Activated T-helper 2 cell treated with anti-CD3 and anti-CD28 coated beads, Interferon-gamma antibody, Interleukin-2, Interleukin-4, amounts not matched to agents 10 μg/mL and 5 μg/mL and 100 μg/mL, durations not matched to agents 14 hours and 24 hours and 36 hours (primary cell): ENCODE results near the gene ZNF575. TPM values are rescaled to one million over a fixed set of nuclear protein-coding genes. Genes with fewer than 3 reads are reported as not detected.

Experiments
- DNase-seq: peaks from one replicate; pipeline ENCODE4 v3.0.0; 2021; ENCODE audit warnings: low spot score
- H3K27ac Mint-ChIP-seq: one replicate; pipeline ENCODE4 v1.8.0; 2021; ENCODE audit warnings: mixed read lengths
- H3K27me3 Mint-ChIP-seq: one replicate; pipeline ENCODE4 v1.8.0; 2021; ENCODE audit warnings: low read depth, mixed read lengths
- H3K36me3 Mint-ChIP-seq: one replicate; pipeline ENCODE4 v1.8.0; 2021; ENCODE audit warnings: low read depth, mixed read lengths
- H3K4me1 Mint-ChIP-seq: one replicate; pipeline ENCODE4 v1.8.0; 2021; ENCODE audit warnings: low read depth, mixed read lengths
- H3K4me3 Mint-ChIP-seq: one replicate; pipeline ENCODE4 v1.8.0; 2021; ENCODE audit warnings: low read depth, mild to moderate bottlenecking, moderate library complexity, mixed read lengths
- H3K9me3 Mint-ChIP-seq: one replicate; pipeline ENCODE4 v1.8.0; 2021; ENCODE audit warnings: mixed read lengths
- intact Hi-C: fragments of 100-400 bp; cut with micrococcal nuclease; formaldehyde crosslinking; loops from one replicate; pipeline ENCODE4 v1.15.1; 2023
- total RNA-seq: library from RNA; stranded (reverse); gene quantifications from 2 replicates; pipeline ENCODE4 v1.2.3, GENCODE V29; 2022

Gene ZNF575
- total RNA-seq, 1 donor from 2014 or later, result 2.1 TPM

GRCh38 chr19:43553656-43554055 is 20.7 kb downstream of the ZNF575 start:
- Mint-ChIP-seq H3K36me3 (peaks cover 38% of the 10 kb centered on the region), H3K4me1 (peaks cover 5% of the 10 kb centered on the region), H3K4me3 (no peak overlapping the region), H3K27me3 (no peaks in the 10 kb centered on the region), H3K9me3 (no peaks in the 10 kb centered on the region), H3K27ac (no peak overlapping the region)
- intact Hi-C loops, result loop anchor here (2.0 kb wide), 1 partner anchor 41 kb away; no protein-coding TSS in a partner anchor
- no peak for DNase-seq

- Mint-ChIP-seq H3K27ac (no peak overlapping the region), H3K4me1 (peaks cover 5% of the 10 kb centered on the region), H3K36me3 (peaks cover 39% of the 10 kb centered on the region), H3K4me3 (no peak overlapping the region), H3K9me3 (no peaks in the 10 kb centered on the region), H3K27me3 (no peaks in the 10 kb centered on the region)
- no peak for DNase-seq
- intact Hi-C loops, result loop anchor here (2.0 kb wide), 1 partner anchor 40 kb away; no protein-coding TSS in a partner anchor
Measured at GRCh38 chr19:43554317-43554895, 21.4 kb downstream of the ZNF575 start.

GRCh38 chr19:43555185-43555770 is 22.3 kb downstream of the ZNF575 start:
- no peaks in the 10 kb centered on the region for H3K27me3 Mint-ChIP-seq
- no peaks in the 10 kb centered on the region for H3K9me3 Mint-ChIP-seq
- H3K36me3 Mint-ChIP-seq, result peaks cover 36% of the 10 kb centered on the region
- peak overlapping the region; percentile 10 for H3K27ac Mint-ChIP-seq
- H3K4me3 Mint-ChIP-seq, result no peak overlapping the region
- intact Hi-C loops, result loop anchor here (2.0 kb wide), 1 partner anchor 40 kb away; no protein-coding TSS in a partner anchor
- H3K4me1 Mint-ChIP-seq, result peaks cover 5% of the 10 kb centered on the region
- peak; percentile 72 for DNase-seq

- intact Hi-C loops, result no loop called here
- no peak for DNase-seq
- Mint-ChIP-seq H3K4me1 (peaks cover 30% of the 10 kb centered on the region), H3K4me3 (no peak overlapping the region), H3K27ac (peak overlapping the region; percentile 25), H3K27me3 (no peaks in the 10 kb centered on the region), H3K9me3 (no peaks in the 10 kb centered on the region), H3K36me3 (peaks cover 36% of the 10 kb centered on the region)
Measured at GRCh38 chr19:43560687-43561086, 27.7 kb downstream of the ZNF575 start.

GRCh38 chr19:43561139-43561970 is 28.4 kb downstream of the ZNF575 start:
- intact Hi-C loops, result no loop called here
- peak overlapping the region; percentile 66 for H3K27ac Mint-ChIP-seq
- no peak for DNase-seq
- H3K36me3 Mint-ChIP-seq, result peaks cover 36% of the 10 kb centered on the region
- no peaks in the 10 kb centered on the region for H3K27me3 Mint-ChIP-seq
- H3K4me3 Mint-ChIP-seq, result no peak overlapping the region
- H3K4me1 Mint-ChIP-seq, result peaks cover 30% of the 10 kb centered on the region
- H3K9me3 Mint-ChIP-seq, result no peaks in the 10 kb centered on the region

- no peak for DNase-seq
- intact Hi-C loops, result no loop called here
Measured at GRCh38 chr19:43562226-43562697, 29.3 kb downstream of the ZNF575 start.

GRCh38 chr19:43562698-43563241 is 29.8 kb downstream of the ZNF575 start:
- Mint-ChIP-seq H3K36me3 (peaks cover 34% of the 10 kb centered on the region), H3K4me1 (peaks cover 32% of the 10 kb centered on the region)
- intact Hi-C loops, result no loop called here

More at GRCh38 chr19:43562226-43562697, 29.3 kb downstream of the ZNF575 start:
- Mint-ChIP-seq H3K4me1 (peaks cover 32% of the 10 kb centered on the region), H3K9me3 (no peaks in the 10 kb centered on the region), H3K36me3 (peaks cover 39% of the 10 kb centered on the region), H3K27ac (peak overlapping the region; percentile 66), H3K27me3 (no peaks in the 10 kb centered on the region), H3K4me3 (peak overlapping the region; percentile 0)

GRCh38 chr19:43563816-43564457 is 30.9 kb downstream of the ZNF575 start:
- H3K27ac Mint-ChIP-seq, result peak overlapping the region; percentile 66
- no peak overlapping the region for H3K4me3 Mint-ChIP-seq
- intact Hi-C loops, result no loop called here
- no peak for DNase-seq
- no peaks in the 10 kb centered on the region for H3K27me3 Mint-ChIP-seq
- peaks cover 32% of the 10 kb centered on the region for H3K4me1 Mint-ChIP-seq
- H3K9me3 Mint-ChIP-seq, result no peaks in the 10 kb centered on the region
- peaks cover 33% of the 10 kb centered on the region for H3K36me3 Mint-ChIP-seq

More at GRCh38 chr19:43562698-43563241, 29.8 kb downstream of the ZNF575 start:
- Mint-ChIP-seq H3K4me3 (no peak overlapping the region), H3K27me3 (no peaks in the 10 kb centered on the region), H3K27ac (peak overlapping the region; percentile 66), H3K9me3 (no peaks in the 10 kb centered on the region)
- DNase-seq, result peak; percentile 62

GRCh38 chr19:43564800-43565199 is 31.8 kb downstream of the ZNF575 start:
- Mint-ChIP-seq H3K27me3 (no peaks in the 10 kb centered on the region), H3K4me1 (peaks cover 32% of the 10 kb centered on the region), H3K36me3 (peaks cover 29% of the 10 kb centered on the region), H3K9me3 (no peaks in the 10 kb centered on the region), H3K27ac (no peak overlapping the region), H3K4me3 (no peak overlapping the region)
- DNase-seq, result no peak
- intact Hi-C loops, result no loop called here

- H3K36me3 Mint-ChIP-seq, result peaks cover 4% of the 10 kb centered on the region
- no peak for DNase-seq
- H3K9me3 Mint-ChIP-seq, result no peaks in the 10 kb centered on the region
- peaks cover 9% of the 10 kb centered on the region for H3K4me1 Mint-ChIP-seq
- H3K27ac Mint-ChIP-seq, result no peak overlapping the region
- no peaks in the 10 kb centered on the region for H3K27me3 Mint-ChIP-seq
- no peak overlapping the region for H3K4me3 Mint-ChIP-seq
- intact Hi-C loops, result no loop called here
Measured at GRCh38 chr19:43569657-43570056, 36.7 kb downstream of the ZNF575 start.

GRCh38 chr19:43570174-43570791 is 37.3 kb downstream of the ZNF575 start:
- no peak overlapping the region for H3K4me3 Mint-ChIP-seq
- H3K27me3 Mint-ChIP-seq, result no peaks in the 10 kb centered on the region
- H3K9me3 Mint-ChIP-seq, result no peaks in the 10 kb centered on the region
- intact Hi-C loops, result no loop called here
- no peak for DNase-seq
- H3K27ac Mint-ChIP-seq, result no peak overlapping the region
- peaks cover 11% of the 10 kb centered on the region for H3K4me1 Mint-ChIP-seq
- H3K36me3 Mint-ChIP-seq, result peaks cover 7% of the 10 kb centered on the region

GRCh38 chr19:43572171-43572588 is 39.2 kb downstream of the ZNF575 start:
- H3K36me3 Mint-ChIP-seq, result peaks cover 5% of the 10 kb centered on the region
- H3K27ac Mint-ChIP-seq, result peak overlapping the region; percentile 18
- H3K27me3 Mint-ChIP-seq, result no peaks in the 10 kb centered on the region
- H3K9me3 Mint-ChIP-seq, result no peaks in the 10 kb centered on the region
- no peak for DNase-seq
- H3K4me3 Mint-ChIP-seq, result no peak overlapping the region
- intact Hi-C loops, result no loop called here
- H3K4me1 Mint-ChIP-seq, result peaks cover 18% of the 10 kb centered on the region
